K562 (cell line): ENCODE data around the gene HOXC5. TPM values are rescaled to one million over a fixed set of nuclear protein-coding genes. Genes with fewer than 3 reads are reported as not detected.

Source experiments
- CHD4 ChIP-seq: fragments of 200-600 bp; sonication (generic); IDR thresholded peaks from 3 replicates; pipeline ENCODE4 v1.6.1; 2012; ENCODE audit warnings: low read depth, mild to moderate bottlenecking, mixed read lengths, low read length, inconsistent platforms; ENCODE audit not compliant: insufficient read depth, insufficient replicate concordance, poor library complexity, severe bottlenecking
- FOXA3 ChIP-seq, 2 experiments: fragments of 450-650 bp in 1 of 2; sonication (generic) in 1 of 2; formaldehyde crosslinking; IDR thresholded peaks in 1 of 2; conservative IDR thresholded peaks in 1 of 2; 2 replicates each; pipeline versions ENCODE4 v1.4.0 to v1.8.0; 2020 to 2022; ENCODE audit warnings: mild to moderate bottlenecking in 2 of 2, missing genetic modification reagents in 1 of 2
- HNRNPUL1 ChIP-seq: fragments of 200-400 bp; formaldehyde crosslinking; IDR thresholded peaks from 2 replicates; pipeline ENCODE4 v1.6.1; 2017; ENCODE audit warnings: low read length
- PYGO2 ChIP-seq: fragments of 450-650 bp; IDR thresholded peaks from 2 replicates; pipeline ENCODE4 v1.6.1; 2016; ENCODE audit warnings: mild to moderate bottlenecking, missing genetic modification characterization, moderate library complexity, missing compliant biosample characterization
- SRF ChIP-seq, 2 experiments: fragments of 250-450, 450-650 bp in 1 of 2; sonication (Bioruptor Pico) in 1 of 2; sonication (generic) in 1 of 2; formaldehyde crosslinking; IDR thresholded peaks; 2 replicates each; pipeline versions ENCODE4 v1.5.0 to v1.5.1; 2020 to 2022; ENCODE audit warnings: mild to moderate bottlenecking in 1 of 2, missing genetic modification reagents in 1 of 2
- TAF7 ChIP-seq: fragments of 450-650 bp; IDR thresholded peaks from 2 replicates; pipeline ENCODE4 v1.6.1; 2016; ENCODE audit warnings: missing genetic modification characterization, missing compliant biosample characterization
- U2AF2 ChIP-seq: fragments of 200-400 bp; formaldehyde crosslinking; optimal IDR thresholded peaks from 2 replicates; pipeline ENCODE3; 2017; ENCODE audit warnings: low read depth, mild to moderate bottlenecking, low read length
- ZC3H8 ChIP-seq: fragments of 450-650 bp; IDR thresholded peaks from 2 replicates; pipeline ENCODE4 v1.6.1; 2017
- ZNF12 ChIP-seq: sonication (generic); formaldehyde crosslinking; IDR thresholded peaks from 2 replicates; pipeline ENCODE4 v1.4.0; 2020; ENCODE audit warnings: mild to moderate bottlenecking, missing genetic modification reagents
- polyA plus RNA-seq, 8 experiments: library from polyadenylated mRNA; depleted of rRNA in 4 of 8; stranded (reverse) in 5 of 8; unstranded in 3 of 8; fragments of >200 nt; fragmentation: Nextera tagmentation in 2 of 8; fragmentation: Illumina TruSeq in 1 of 8; extraction: Ambion mirVana in 2 of 8; extraction: Trizol in 1 of 8; gene quantifications; 2 replicates each; pipeline versions ENCODE4 v1.2.1 to v1.2.3, GENCODE V29; 2011 to 2014; ENCODE audit warnings: inconsistent platforms in 1 of 8, missing spikeins in 1 of 8
- total RNA-seq, 7 experiments: library from RNA; depleted of rRNA in 6 of 7; stranded (reverse); fragments of >200 nt in 6 of 7; fragmentation: Illumina TruSeq in 2 of 7; extraction: Trizol in 2 of 7; gene quantifications; 2 replicates each; pipeline versions ENCODE4 v1.2.1 to v1.2.3, GENCODE V29; 2011 to 2021; ENCODE audit warnings: low replicate concordance in 1 of 7
- TF ChIP-seq, protein P1 (sequence below): fragments of 450-650 bp; IDR thresholded peaks from 2 replicates; pipeline ENCODE4 v1.7.1; 2018; ENCODE audit warnings: mild to moderate bottlenecking, low read depth; ENCODE audit not compliant: partially characterized antibody
- TF ChIP-seq, protein P2 (sequence below): fragments of 250-450 bp; sonication (Bioruptor Pico); IDR thresholded peaks from 2 replicates; pipeline ENCODE4 v1.5.0; 2022; ENCODE audit warnings: mild to moderate bottlenecking
- TF ChIP-seq, protein P3 (sequence below): fragments of 450-650 bp; IDR thresholded peaks from 2 replicates; pipeline ENCODE4 v1.6.1; 2018; ENCODE audit not compliant: partially characterized antibody
- TF ChIP-seq, protein P4 (sequence below): IDR thresholded peaks from 2 replicates; pipeline ENCODE4 v1.6.1; 2012; ENCODE audit warnings: low read depth, low read length, improper control_type of control experiment, borderline replicate concordance
- TF ChIP-seq, protein P5 (sequence below): fragments of 250-450 bp; sonication (Bioruptor Pico); IDR thresholded peaks from 2 replicates; pipeline ENCODE4 v1.8.0; 2022; ENCODE audit warnings: inconsistent platforms, mild to moderate bottlenecking, moderate library complexity, borderline replicate concordance

Gene HOXC5
- total and polyA plus RNA-seq, 9 of the 15 experiments (the other 6 are each of a cell fraction or from before 2014, with no cell fraction given), result 0.10 to 0.44 (median 0.18) TPM; not detected in 4

DNA sequence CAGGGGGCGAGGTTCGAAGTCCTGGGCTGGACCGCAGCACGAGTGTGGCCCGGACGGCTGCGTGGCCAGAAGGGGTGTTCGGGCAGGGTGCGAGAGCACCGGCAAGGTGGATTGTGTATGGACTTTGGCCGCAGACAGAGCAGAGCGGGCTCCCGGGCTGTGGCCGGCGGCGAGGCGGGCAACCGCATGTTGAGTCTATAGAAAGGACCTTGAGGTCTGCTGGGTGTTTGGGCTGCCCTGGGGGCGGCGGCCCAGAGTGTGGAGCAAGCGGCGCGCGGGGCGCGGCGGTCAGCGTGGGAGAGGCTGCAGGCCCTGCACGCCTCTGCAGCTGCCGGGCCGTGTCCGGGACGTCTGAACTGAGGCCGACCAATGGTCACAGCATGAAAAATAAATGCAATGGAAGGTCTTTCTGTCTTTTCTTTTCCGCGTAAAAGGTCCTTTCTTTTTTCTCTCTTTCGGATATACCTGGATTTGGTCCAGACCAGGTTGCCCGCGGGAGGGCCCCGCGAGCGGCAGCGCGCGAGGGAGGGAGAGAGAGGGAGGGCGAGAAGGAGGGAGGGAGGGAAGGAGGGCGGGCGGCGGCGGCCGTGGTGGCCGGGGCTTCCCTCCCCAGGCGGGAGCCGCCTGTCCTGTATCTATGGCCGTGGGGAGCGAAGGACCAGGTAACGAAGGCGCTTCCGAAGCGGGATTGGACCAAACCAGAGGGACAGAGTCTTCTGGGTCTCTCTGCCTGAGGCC is 38.4 kb upstream of the HOXC5 start (continued):
- TF ChIP-seq HNRNPUL1, result no peak
- no peak for TF ChIP-seq TAF7 (tag)
- no peak for TF ChIP-seq ZC3H8
- TF ChIP-seq, protein P1, sequence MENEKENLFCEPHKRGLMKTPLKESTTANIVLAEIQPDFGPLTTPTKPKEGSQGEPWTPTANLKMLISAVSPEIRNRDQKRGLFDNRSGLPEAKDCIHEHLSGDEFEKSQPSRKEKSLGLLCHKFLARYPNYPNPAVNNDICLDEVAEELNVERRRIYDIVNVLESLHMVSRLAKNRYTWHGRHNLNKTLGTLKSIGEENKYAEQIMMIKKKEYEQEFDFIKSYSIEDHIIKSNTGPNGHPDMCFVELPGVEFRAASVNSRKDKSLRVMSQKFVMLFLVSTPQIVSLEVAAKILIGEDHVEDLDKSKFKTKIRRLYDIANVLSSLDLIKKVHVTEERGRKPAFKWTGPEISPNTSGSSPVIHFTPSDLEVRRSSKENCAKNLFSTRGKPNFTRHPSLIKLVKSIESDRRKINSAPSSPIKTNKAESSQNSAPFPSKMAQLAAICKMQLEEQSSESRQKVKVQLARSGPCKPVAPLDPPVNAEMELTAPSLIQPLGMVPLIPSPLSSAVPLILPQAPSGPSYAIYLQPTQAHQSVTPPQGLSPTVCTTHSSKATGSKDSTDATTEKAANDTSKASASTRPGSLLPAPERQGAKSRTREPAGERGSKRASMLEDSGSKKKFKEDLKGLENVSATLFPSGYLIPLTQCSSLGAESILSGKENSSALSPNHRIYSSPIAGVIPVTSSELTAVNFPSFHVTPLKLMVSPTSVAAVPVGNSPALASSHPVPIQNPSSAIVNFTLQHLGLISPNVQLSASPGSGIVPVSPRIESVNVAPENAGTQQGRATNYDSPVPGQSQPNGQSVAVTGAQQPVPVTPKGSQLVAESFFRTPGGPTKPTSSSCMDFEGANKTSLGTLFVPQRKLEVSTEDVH, result no peak
- TF ChIP-seq, protein P2, sequence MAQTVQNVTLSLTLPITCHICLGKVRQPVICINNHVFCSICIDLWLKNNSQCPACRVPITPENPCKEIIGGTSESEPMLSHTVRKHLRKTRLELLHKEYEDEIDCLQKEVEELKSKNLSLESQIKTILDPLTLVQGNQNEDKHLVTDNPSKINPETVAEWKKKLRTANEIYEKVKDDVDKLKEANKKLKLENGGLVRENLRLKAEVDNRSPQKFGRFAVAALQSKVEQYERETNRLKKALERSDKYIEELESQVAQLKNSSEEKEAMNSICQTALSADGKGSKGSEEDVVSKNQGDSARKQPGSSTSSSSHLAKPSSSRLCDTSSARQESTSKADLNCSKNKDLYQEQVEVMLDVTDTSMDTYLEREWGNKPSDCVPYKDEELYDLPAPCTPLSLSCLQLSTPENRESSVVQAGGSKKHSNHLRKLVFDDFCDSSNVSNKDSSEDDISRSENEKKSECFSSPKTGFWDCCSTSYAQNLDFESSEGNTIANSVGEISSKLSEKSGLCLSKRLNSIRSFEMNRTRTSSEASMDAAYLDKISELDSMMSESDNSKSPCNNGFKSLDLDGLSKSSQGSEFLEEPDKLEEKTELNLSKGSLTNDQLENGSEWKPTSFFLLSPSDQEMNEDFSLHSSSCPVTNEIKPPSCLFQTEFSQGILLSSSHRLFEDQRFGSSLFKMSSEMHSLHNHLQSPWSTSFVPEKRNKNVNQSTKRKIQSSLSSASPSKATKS (CRISPR knock-in tag), result no peak
- TF ChIP-seq U2AF2, result no peak
- TF ChIP-seq, protein P3, sequence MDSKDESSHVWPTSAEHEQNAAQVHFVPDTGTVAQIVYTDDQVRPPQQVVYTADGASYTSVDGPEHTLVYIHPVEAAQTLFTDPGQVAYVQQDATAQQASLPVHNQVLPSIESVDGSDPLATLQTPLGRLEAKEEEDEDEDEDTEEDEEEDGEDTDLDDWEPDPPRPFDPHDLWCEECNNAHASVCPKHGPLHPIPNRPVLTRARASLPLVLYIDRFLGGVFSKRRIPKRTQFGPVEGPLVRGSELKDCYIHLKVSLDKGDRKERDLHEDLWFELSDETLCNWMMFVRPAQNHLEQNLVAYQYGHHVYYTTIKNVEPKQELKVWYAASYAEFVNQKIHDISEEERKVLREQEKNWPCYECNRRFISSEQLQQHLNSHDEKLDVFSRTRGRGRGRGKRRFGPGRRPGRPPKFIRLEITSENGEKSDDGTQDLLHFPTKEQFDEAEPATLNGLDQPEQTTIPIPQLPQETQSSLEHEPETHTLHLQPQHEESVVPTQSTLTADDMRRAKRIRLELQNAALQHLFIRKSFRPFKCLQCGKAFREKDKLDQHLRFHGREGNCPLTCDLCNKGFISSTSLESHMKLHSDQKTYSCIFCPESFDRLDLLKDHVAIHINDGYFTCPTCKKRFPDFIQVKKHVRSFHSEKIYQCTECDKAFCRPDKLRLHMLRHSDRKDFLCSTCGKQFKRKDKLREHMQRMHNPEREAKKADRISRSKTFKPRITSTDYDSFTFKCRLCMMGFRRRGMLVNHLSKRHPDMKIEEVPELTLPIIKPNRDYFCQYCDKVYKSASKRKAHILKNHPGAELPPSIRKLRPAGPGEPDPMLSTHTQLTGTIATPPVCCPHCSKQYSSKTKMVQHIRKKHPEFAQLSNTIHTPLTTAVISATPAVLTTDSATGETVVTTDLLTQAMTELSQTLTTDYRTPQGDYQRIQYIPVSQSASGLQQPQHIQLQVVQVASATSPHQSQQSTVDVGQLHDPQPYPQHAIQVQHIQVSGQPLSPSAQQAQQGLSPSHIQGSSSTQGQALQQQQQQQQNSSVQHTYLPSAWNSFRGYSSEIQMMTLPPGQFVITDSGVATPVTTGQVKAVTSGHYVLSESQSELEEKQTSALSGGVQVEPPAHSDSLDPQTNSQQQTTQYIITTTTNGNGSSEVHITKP, result no peak
- TF ChIP-seq, protein P4, sequence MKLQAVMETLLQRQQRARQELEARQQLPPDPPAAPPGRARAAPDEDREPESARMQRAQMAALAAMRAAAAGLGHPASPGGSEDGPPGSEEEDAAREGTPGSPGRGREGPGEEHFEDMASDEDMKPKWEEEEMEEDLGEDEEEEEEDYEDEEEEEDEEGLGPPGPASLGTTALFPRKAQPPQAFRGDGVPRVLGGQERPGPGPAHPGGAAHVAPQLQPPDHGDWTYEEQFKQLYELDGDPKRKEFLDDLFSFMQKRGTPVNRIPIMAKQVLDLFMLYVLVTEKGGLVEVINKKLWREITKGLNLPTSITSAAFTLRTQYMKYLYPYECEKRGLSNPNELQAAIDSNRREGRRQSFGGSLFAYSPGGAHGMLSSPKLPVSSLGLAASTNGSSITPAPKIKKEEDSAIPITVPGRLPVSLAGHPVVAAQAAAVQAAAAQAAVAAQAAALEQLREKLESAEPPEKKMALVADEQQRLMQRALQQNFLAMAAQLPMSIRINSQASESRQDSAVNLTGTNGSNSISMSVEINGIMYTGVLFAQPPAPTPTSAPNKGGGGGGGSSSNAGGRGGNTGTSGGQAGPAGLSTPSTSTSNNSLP, result no peak
- no peak for TF ChIP-seq PYGO2 (tag)
- TF ChIP-seq ZNF12 (CRISPR knock-in tag), result no peak
- TF ChIP-seq CHD4, result no peak
- TF ChIP-seq FOXA3 (CRISPR knock-in tag; conservative IDR thresholded peaks at IDR 0.05 in 1 of 2, IDR thresholded peaks at IDR 0.05 in 1 of 2), result no peak
- TF ChIP-seq, protein P5, sequence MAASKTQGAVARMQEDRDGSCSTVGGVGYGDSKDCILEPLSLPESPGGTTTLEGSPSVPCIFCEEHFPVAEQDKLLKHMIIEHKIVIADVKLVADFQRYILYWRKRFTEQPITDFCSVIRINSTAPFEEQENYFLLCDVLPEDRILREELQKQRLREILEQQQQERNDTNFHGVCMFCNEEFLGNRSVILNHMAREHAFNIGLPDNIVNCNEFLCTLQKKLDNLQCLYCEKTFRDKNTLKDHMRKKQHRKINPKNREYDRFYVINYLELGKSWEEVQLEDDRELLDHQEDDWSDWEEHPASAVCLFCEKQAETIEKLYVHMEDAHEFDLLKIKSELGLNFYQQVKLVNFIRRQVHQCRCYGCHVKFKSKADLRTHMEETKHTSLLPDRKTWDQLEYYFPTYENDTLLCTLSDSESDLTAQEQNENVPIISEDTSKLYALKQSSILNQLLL (CRISPR knock-in tag), result no peak
- no peak for TF ChIP-seq SRF (CRISPR knock-in tag; IDR thresholded peaks at IDR 0.05)
